Ishikawa (cell line): Measurements from ENCODE around the gene C1orf21.

Experiments used
- RAD21 ChIP-seq: IDR thresholded peaks from 2 replicates; pipeline ENCODE4 v1.6.1; 2012; ENCODE audit warnings: low read depth
- TCF12 ChIP-seq: IDR thresholded peaks from 2 replicates; pipeline ENCODE4 v1.6.1; 2012; ENCODE audit warnings: low read depth

DNA sequence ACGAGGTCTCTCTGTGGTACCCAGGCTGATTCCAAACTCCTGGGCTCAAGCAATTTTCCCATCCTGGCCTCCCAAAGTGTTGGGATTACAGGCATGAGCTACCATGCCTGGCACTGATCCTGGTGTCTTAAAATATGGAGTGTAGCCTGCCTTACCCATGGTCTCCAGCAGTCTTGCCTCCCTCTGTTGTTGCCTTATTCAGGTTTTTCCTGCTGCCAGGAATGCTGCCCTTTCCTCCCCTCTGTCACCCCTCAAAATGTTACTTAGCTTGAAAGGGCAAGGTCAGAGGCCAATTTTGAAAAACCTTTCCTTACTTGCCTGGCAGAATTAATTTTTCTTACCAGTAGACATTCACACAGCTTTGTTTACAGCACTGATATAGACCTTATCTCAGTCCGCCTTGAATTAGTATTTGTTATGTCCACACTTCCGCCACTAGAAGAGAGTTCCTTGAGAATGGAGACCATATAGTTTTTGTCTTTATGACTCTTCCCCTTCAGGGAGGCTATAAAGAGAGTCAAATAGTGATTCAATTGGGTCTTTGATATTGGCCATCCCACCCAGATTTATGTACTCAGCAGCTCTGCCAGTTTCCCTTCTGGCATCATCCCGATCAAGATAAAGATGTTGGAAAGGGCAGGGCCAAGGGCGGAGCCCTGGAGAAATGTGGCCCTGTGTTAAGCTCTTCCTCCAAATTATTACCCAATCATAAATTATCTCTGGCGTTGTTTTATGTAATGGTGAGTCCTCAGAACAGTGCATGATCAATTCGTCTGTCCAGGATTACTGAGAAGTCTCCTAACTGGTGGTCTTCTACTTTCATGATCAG lies 38.8 kb downstream of the C1orf21 start:
- TF ChIP-seq RAD21, result no peak
- no peak for TF ChIP-seq TCF12
